Liver (tissue), 9 donors: ENCODE data around the gene UROC1. TPM values are rescaled to one million over a fixed set of nuclear protein-coding genes. Genes with fewer than 3 reads are reported as not detected.

Experiments
- DNase-seq: peaks from one replicate; pipeline ENCODE4 v3.0.0-alpha.2; 2017; ENCODE audit warnings: low spot score
- H3K27ac ChIP-seq, 2 donors: one replicate each; pipeline ENCODE4 v1.7.0; 2013; ENCODE audit warnings: inconsistent platforms in 2 of 2, low read length in 2 of 2, control low read depth in 1 of 2, low read depth in 1 of 2, mild to moderate bottlenecking in 1 of 2
- H3K27me3 ChIP-seq, 4 donors: one replicate each; pipeline versions ENCODE4 v1.6.1 to v1.7.0; 2013; ENCODE audit warnings: low read length in 3 of 4, inconsistent platforms in 1 of 4, mild to moderate bottlenecking in 1 of 4, moderate library complexity in 1 of 4; ENCODE audit not compliant: control insufficient read depth in 4 of 4, insufficient read depth in 4 of 4
- H3K36me3 ChIP-seq, 4 donors: one replicate each; pipeline versions ENCODE4 v1.6.1 to v1.7.0; 2013; ENCODE audit warnings: low read length in 3 of 4, mild to moderate bottlenecking in 3 of 4, low read depth in 1 of 4, moderate library complexity in 1 of 4; ENCODE audit not compliant: control insufficient read depth in 4 of 4, insufficient read depth in 3 of 4
- H3K4me1 ChIP-seq, 4 donors: one replicate each; pipeline versions ENCODE4 v1.6.1 to v1.7.0; 2013; ENCODE audit warnings: low read length in 3 of 4, mild to moderate bottlenecking in 3 of 4, moderate library complexity in 1 of 4; ENCODE audit not compliant: control insufficient read depth in 4 of 4, insufficient read depth in 4 of 4
- H3K4me3 ChIP-seq, 3 donors: one replicate each; pipeline versions ENCODE4 v1.6.1 to v1.7.0; 2013; ENCODE audit warnings: low read length in 3 of 3, control low read depth in 1 of 3, low read depth in 1 of 3, mild to moderate bottlenecking in 1 of 3
- H3K9ac ChIP-seq, 2 donors: one replicate each; pipeline ENCODE4 v1.7.0; 2013; ENCODE audit warnings: low read length in 2 of 2, mild to moderate bottlenecking in 2 of 2, moderate library complexity in 2 of 2, control low read depth in 1 of 2, low read depth in 1 of 2
- H3K9me3 ChIP-seq, 4 donors: one replicate each; pipeline versions ENCODE4 v1.6.1 to v1.7.0; 2013; ENCODE audit warnings: low read length in 3 of 4; ENCODE audit not compliant: control insufficient read depth in 4 of 4
- ATF3 ChIP-seq: IDR thresholded peaks from 2 replicates; pipeline ENCODE4 v1.6.1; 2016; ENCODE audit warnings: antibody characterized with exemption
- CTCF ChIP-seq: fragments of 150-350 bp; IDR thresholded peaks from 2 replicates; pipeline ENCODE4 v1.5.1; 2017; ENCODE audit warnings: improper control_type of control experiment, low read depth, low read length; ENCODE audit not compliant: missing input control
- EGR1 ChIP-seq, 2 donors: IDR thresholded peaks; 2 replicates each; pipeline ENCODE4 v1.6.1; 2016 to 2018; ENCODE audit warnings: antibody characterized with exemption in 2 of 2, low read depth in 2 of 2
- FOXA1 ChIP-seq: IDR thresholded peaks from 2 replicates; pipeline ENCODE4 v1.6.1; 2016; ENCODE audit warnings: antibody characterized with exemption
- FOXA2 ChIP-seq: IDR thresholded peaks from 2 replicates; pipeline ENCODE4 v1.6.1; 2016; ENCODE audit warnings: antibody characterized with exemption
- GABPA ChIP-seq, 2 donors: IDR thresholded peaks in 1 of 2; conservative IDR thresholded peaks in 1 of 2; 2 replicates each; pipeline ENCODE4 v1.6.1; 2016; ENCODE audit warnings: antibody characterized with exemption in 2 of 2, mild to moderate bottlenecking in 1 of 2, moderate library complexity in 1 of 2
- HNF4A ChIP-seq, 2 donors: conservative IDR thresholded peaks; 2 replicates each; pipeline ENCODE4 v1.6.1; 2016; ENCODE audit warnings: antibody characterized with exemption in 2 of 2, mild to moderate bottlenecking in 2 of 2
- HNF4G ChIP-seq: IDR thresholded peaks from 2 replicates; pipeline ENCODE4 v1.6.1; 2016; ENCODE audit warnings: antibody characterized with exemption
- JUND ChIP-seq, 2 donors: IDR thresholded peaks; 2 replicates each; pipeline ENCODE4 v1.6.1; 2016; ENCODE audit warnings: antibody characterized with exemption in 2 of 2
- NR2F2 ChIP-seq: IDR thresholded peaks from 2 replicates; pipeline ENCODE4 v1.6.1; 2016; ENCODE audit warnings: antibody characterized with exemption
- RAD21 ChIP-seq, 2 donors: IDR thresholded peaks; 2 replicates each; pipeline ENCODE4 v1.6.1; 2016; ENCODE audit warnings: antibody characterized with exemption in 2 of 2, mild to moderate bottlenecking in 2 of 2
- REST ChIP-seq: IDR thresholded peaks from 2 replicates; pipeline ENCODE4 v1.6.1; 2016; ENCODE audit warnings: antibody characterized with exemption, mild to moderate bottlenecking
- RXRA ChIP-seq, 2 donors: IDR thresholded peaks; 2 replicates each; pipeline ENCODE4 v1.6.1; 2017 to 2018; ENCODE audit warnings: antibody characterized with exemption in 2 of 2, mild to moderate bottlenecking in 1 of 2
- SP1 ChIP-seq: IDR thresholded peaks from 2 replicates; pipeline ENCODE4 v1.6.1; 2018; ENCODE audit warnings: antibody characterized with exemption, mild to moderate bottlenecking
- TAF1 ChIP-seq: conservative IDR thresholded peaks from 2 replicates; pipeline ENCODE4 v1.6.1; 2016; ENCODE audit warnings: antibody characterized with exemption, mild to moderate bottlenecking
- YY1 ChIP-seq: IDR thresholded peaks from 2 replicates; pipeline ENCODE4 v1.6.1; 2016; ENCODE audit warnings: antibody characterized with exemption, mild to moderate bottlenecking
- WGBS: extraction: QIAGEN DNeasy Blood & Tissue Kit; methylation state at CpG from one replicate; pipeline ENCODE4 v1.1.7; 2013; 5-methylcytosine and 5-hydroxymethylcytosine counted together
- polyA plus RNA-seq, 2 donors: library from polyadenylated mRNA; stranded (reverse) in 1 of 2; unstranded in 1 of 2; fragments of 200-250 nt in 1 of 2; fragments of >200 nt in 1 of 2; fragmentation: Nextera tagmentation in 1 of 2; extraction: Ambion mirVana in 1 of 2; gene quantifications; one replicate each; pipeline versions ENCODE4 v1.2.1 to v1.2.3, GENCODE V29; 2013 to 2015
- total RNA-seq, 2 donors: library from RNA; depleted of rRNA; stranded (reverse); fragments of >200 nt; gene quantifications; one replicate each; pipeline ENCODE4 v1.2.3, GENCODE V29; 2014
- TF ChIP-seq, protein P1 (sequence below): IDR thresholded peaks from 2 replicates; pipeline ENCODE4 v1.6.1; 2016; ENCODE audit warnings: antibody characterized with exemption
- TF ChIP-seq, protein P2 (sequence below): IDR thresholded peaks from 2 replicates; pipeline ENCODE4 v1.6.1; 2016; ENCODE audit warnings: antibody characterized with exemption
- donor health status: healthy.
- donor health status: healthy.
- donor health status: healthy.
- donor health status: healthy.
- donor health status: healthy.

UROC1 gene
- total and polyA plus RNA-seq, 4 donors = 5.9 to 28.4 (median 18.2) TPM

DNA sequence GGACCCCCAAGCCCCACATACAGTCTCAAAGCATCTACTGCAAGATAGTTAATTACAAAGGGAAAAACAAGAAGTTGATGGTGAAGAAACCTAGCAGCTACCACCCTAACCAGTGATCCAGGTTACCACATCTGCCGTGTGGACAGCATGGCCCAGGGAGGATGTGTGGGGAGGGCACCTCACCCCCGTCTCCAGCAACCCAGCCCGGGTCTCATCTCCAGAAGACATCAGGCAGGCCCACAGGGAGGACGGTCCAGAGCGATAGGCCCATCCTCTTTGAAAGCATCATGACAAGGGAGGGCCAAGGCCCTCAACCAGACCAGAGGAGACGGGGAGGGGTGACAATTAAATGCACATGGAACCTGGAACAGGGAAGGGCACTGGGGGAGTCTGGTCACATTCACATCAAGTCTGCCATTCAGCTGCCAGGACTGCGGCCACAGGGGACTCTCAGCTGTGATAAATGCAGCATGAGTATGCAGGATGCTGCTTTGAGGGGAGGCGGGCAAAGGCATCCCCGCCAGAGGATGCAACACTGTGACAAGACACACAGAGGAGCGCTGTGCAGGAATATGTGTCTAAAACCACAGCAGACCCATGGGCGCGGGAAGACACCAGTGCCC is 60.7 kb downstream of the UROC1 start:
- H3K9ac ChIP-seq = no peak overlapping the region
- TF ChIP-seq GABPA (IDR thresholded peaks at IDR 0.05 in 1 of 2, conservative IDR thresholded peaks at IDR 0.05 in 1 of 2) = no peak
- no peak for TF ChIP-seq JUND (IDR thresholded peaks at IDR 0.05)
- TF ChIP-seq SP1 = no peak
- no peak for TF ChIP-seq RXRA (IDR thresholded peaks at IDR 0.05)
- TF ChIP-seq FOXA1 = no peak
- WGBS = 95% methylated on average over 12 of the region's 12 CpGs
- H3K4me1 ChIP-seq = peaks cover 5 to 35% (median 22%) of the 10 kb centered on the region in 4 donors
- H3K4me3 ChIP-seq = no peak overlapping the region
- H3K9me3 ChIP-seq = no peaks in the 10 kb centered on the region
- H3K27me3 ChIP-seq = no peaks in the 10 kb centered on the region
- H3K36me3 ChIP-seq = peaks cover 9 to 41% (median 28%) of the 10 kb centered on the region in 4 donors
- no peak overlapping the region for H3K27ac ChIP-seq
- DNase-seq = no peak

GRCh38 chr3:126456211-126456610 is 61.4 kb downstream of the UROC1 start:
- no peaks in the 10 kb centered on the region for H3K27me3 ChIP-seq
- 94% methylated on average over 4 of the region's 4 CpGs for WGBS
- DNase-seq = no peak
- H3K4me1 ChIP-seq = peaks cover 5 to 31% (median 19%) of the 10 kb centered on the region in 4 donors
- H3K9ac ChIP-seq = no peak overlapping the region
- no peaks in the 10 kb centered on the region for H3K9me3 ChIP-seq
- no peak overlapping the region for H3K27ac ChIP-seq
- TF ChIP-seq RAD21 (IDR thresholded peaks at IDR 0.05) (no peak), HNF4G (no peak), YY1 (no peak), SP1 (no peak), TAF1 (no peak), ATF3 (no peak), NR2F2 (no peak), RXRA (IDR thresholded peaks at IDR 0.05) (no peak), GABPA (IDR thresholded peaks at IDR 0.05 in 1 of 2, conservative IDR thresholded peaks at IDR 0.05 in 1 of 2) (no peak), CTCF (no peak), FOXA2 (no peak), EGR1 (IDR thresholded peaks at IDR 0.05; ENCODE audit: low read depth in 2 of 2) (no peak), FOXA1 (no peak), REST (no peak), JUND (IDR thresholded peaks at IDR 0.05) (no peak), HNF4A (conservative IDR thresholded peaks at IDR 0.05) (no peak)
- TF ChIP-seq, protein P1, sequence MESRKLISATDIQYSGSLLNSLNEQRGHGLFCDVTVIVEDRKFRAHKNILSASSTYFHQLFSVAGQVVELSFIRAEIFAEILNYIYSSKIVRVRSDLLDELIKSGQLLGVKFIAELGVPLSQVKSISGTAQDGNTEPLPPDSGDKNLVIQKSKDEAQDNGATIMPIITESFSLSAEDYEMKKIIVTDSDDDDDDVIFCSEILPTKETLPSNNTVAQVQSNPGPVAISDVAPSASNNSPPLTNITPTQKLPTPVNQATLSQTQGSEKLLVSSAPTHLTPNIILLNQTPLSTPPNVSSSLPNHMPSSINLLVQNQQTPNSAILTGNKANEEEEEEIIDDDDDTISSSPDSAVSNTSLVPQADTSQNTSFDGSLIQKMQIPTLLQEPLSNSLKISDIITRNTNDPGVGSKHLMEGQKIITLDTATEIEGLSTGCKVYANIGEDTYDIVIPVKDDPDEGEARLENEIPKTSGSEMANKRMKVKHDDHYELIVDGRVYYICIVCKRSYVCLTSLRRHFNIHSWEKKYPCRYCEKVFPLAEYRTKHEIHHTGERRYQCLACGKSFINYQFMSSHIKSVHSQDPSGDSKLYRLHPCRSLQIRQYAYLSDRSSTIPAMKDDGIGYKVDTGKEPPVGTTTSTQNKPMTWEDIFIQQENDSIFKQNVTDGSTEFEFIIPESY = no peak
- TF ChIP-seq, protein P2, sequence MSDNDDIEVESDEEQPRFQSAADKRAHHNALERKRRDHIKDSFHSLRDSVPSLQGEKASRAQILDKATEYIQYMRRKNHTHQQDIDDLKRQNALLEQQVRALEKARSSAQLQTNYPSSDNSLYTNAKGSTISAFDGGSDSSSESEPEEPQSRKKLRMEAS = no peak
- H3K4me3 ChIP-seq = no peak overlapping the region
- H3K36me3 ChIP-seq = peaks cover 6 to 39% (median 26%) of the 10 kb centered on the region in 4 donors
